ENCODE results near the gene LAMA1.

Gene LAMA1

GRCh38 chr18:6982398-6982797 is 135.2 kb downstream of the LAMA1 start:
- H3K9me3 ChIP-seq (ENCODE audit: insufficient read depth, low read length, severe bottlenecking), result no peaks in the 10 kb centered on the region
- H3K27me3 ChIP-seq (ENCODE audit: insufficient read depth, low read length, poor library complexity), result no peaks in the 10 kb centered on the region

GRCh38 chr18:6980363-6980762 is 137.2 kb downstream of the LAMA1 start:
- H3K9ac ChIP-seq (ENCODE audit: low read depth, low read length), result no peak overlapping the region
- no peaks in the 10 kb centered on the region for H4K20me1 ChIP-seq (ENCODE audit: insufficient read depth, low read length)
- no peak overlapping the region for H3K27ac ChIP-seq (ENCODE audit: low read length)
- TF ChIP-seq CTCF (IDR thresholded peaks at IDR 0.05; ENCODE audit: borderline replicate concordance, extremely low read depth, low read length, poor library complexity, severe bottlenecking) (no peak), EZH2 (IDR thresholded peaks at IDR 0.05; ENCODE audit: borderline replicate concordance, low read depth, low read length, severe bottlenecking) (no peak)
- no peak for ATAC-seq (ENCODE audit: insufficient read depth, low read depth)
- H3K79me2 ChIP-seq (ENCODE audit: insufficient read depth, low read length), result no peaks in the 10 kb centered on the region
- H3K4me1 ChIP-seq (ENCODE audit: insufficient read depth, low read length), result no peaks in the 10 kb centered on the region
- no peak overlapping the region for H2AFZ ChIP-seq (ENCODE audit: low read depth, low read length)
- H3K4me3 ChIP-seq (ENCODE audit: low read depth in 1 of 2, low read length in 2 of 2), result no peak overlapping the region
- H3K27me3 ChIP-seq (ENCODE audit: insufficient read depth, low read length, poor library complexity), result no peaks in the 10 kb centered on the region
- no peak overlapping the region for H3K4me2 ChIP-seq (ENCODE audit: insufficient read depth, low read length)
- H3K36me3 ChIP-seq (ENCODE audit: insufficient read depth, low read length), result no peaks in the 10 kb centered on the region
- H3K9me3 ChIP-seq (ENCODE audit: insufficient read depth, low read length, severe bottlenecking), result no peaks in the 10 kb centered on the region
- DNase-seq, result no peak

More at GRCh38 chr18:6982398-6982797, 135.2 kb downstream of the LAMA1 start:
- H3K36me3 ChIP-seq (ENCODE audit: insufficient read depth, low read length), result no peaks in the 10 kb centered on the region
- H3K4me3 ChIP-seq (ENCODE audit: low read depth in 1 of 2, low read length in 2 of 2), result no peak overlapping the region
- no peak overlapping the region for H2AFZ ChIP-seq (ENCODE audit: low read depth, low read length)
- H3K27ac ChIP-seq (ENCODE audit: low read length), result no peak overlapping the region
- H3K9ac ChIP-seq (ENCODE audit: low read depth, low read length), result no peak overlapping the region
- no peak for ATAC-seq (ENCODE audit: insufficient read depth, low read depth)
- no peaks in the 10 kb centered on the region for H3K79me2 ChIP-seq (ENCODE audit: insufficient read depth, low read length)
- no peaks in the 10 kb centered on the region for H4K20me1 ChIP-seq (ENCODE audit: insufficient read depth, low read length)
- H3K4me1 ChIP-seq (ENCODE audit: insufficient read depth, low read length), result no peaks in the 10 kb centered on the region
- no peak overlapping the region for H3K4me2 ChIP-seq (ENCODE audit: insufficient read depth, low read length)
- TF ChIP-seq CTCF (IDR thresholded peaks at IDR 0.05; ENCODE audit: borderline replicate concordance, extremely low read depth, low read length, poor library complexity, severe bottlenecking) (no peak), EZH2 (IDR thresholded peaks at IDR 0.05; ENCODE audit: borderline replicate concordance, low read depth, low read length, severe bottlenecking) (no peak)
- no peak for DNase-seq

- Histone ChIP-seq H3K79me2 (ENCODE audit: insufficient read depth, low read length) (no peaks in the 10 kb centered on the region), H2AFZ (ENCODE audit: low read depth, low read length) (no peak overlapping the region), H3K9ac (ENCODE audit: low read depth, low read length) (no peak overlapping the region), H3K9me3 (ENCODE audit: insufficient read depth, low read length, severe bottlenecking) (no peaks in the 10 kb centered on the region), H3K27ac (ENCODE audit: low read length) (no peak overlapping the region), H4K20me1 (ENCODE audit: insufficient read depth, low read length) (no peaks in the 10 kb centered on the region), H3K36me3 (ENCODE audit: insufficient read depth, low read length) (no peaks in the 10 kb centered on the region), H3K27me3 (ENCODE audit: insufficient read depth, low read length, poor library complexity) (no peaks in the 10 kb centered on the region), H3K4me1 (ENCODE audit: insufficient read depth, low read length) (no peaks in the 10 kb centered on the region), H3K4me3 (ENCODE audit: low read depth in 1 of 2, low read length in 2 of 2) (no peak overlapping the region), H3K4me2 (ENCODE audit: insufficient read depth, low read length) (no peak overlapping the region)
- DNase-seq, result no peak
- ATAC-seq (ENCODE audit: insufficient read depth, low read depth), result no peak
- TF ChIP-seq EZH2 (IDR thresholded peaks at IDR 0.05; ENCODE audit: borderline replicate concordance, low read depth, low read length, severe bottlenecking), result no peak
- no peak for TF ChIP-seq CTCF (IDR thresholded peaks at IDR 0.05; ENCODE audit: borderline replicate concordance, extremely low read depth, low read length, poor library complexity, severe bottlenecking)
Measured at GRCh38 chr18:6979954-6980353, 137.6 kb downstream of the LAMA1 start.

- no peaks in the 10 kb centered on the region for H4K20me1 ChIP-seq (ENCODE audit: insufficient read depth, low read length)
- no peak overlapping the region for H2AFZ ChIP-seq (ENCODE audit: low read depth, low read length)
- ATAC-seq (ENCODE audit: insufficient read depth, low read depth) (no peak), DNase-seq (no peak)
- no peaks in the 10 kb centered on the region for H3K79me2 ChIP-seq (ENCODE audit: insufficient read depth, low read length)
- H3K27ac ChIP-seq (ENCODE audit: low read length), result no peak overlapping the region
- TF ChIP-seq CTCF (IDR thresholded peaks at IDR 0.05; ENCODE audit: borderline replicate concordance, extremely low read depth, low read length, poor library complexity, severe bottlenecking) (no peak), EZH2 (IDR thresholded peaks at IDR 0.05; ENCODE audit: borderline replicate concordance, low read depth, low read length, severe bottlenecking) (no peak)
- no peaks in the 10 kb centered on the region for H3K36me3 ChIP-seq (ENCODE audit: insufficient read depth, low read length)
- H3K9me3 ChIP-seq (ENCODE audit: insufficient read depth, low read length, severe bottlenecking), result no peaks in the 10 kb centered on the region
- H3K9ac ChIP-seq (ENCODE audit: low read depth, low read length), result no peak overlapping the region
- H3K4me1 ChIP-seq (ENCODE audit: insufficient read depth, low read length), result no peaks in the 10 kb centered on the region
- H3K4me3 ChIP-seq (ENCODE audit: low read depth in 1 of 2, low read length in 2 of 2), result no peak overlapping the region
- no peaks in the 10 kb centered on the region for H3K27me3 ChIP-seq (ENCODE audit: insufficient read depth, low read length, poor library complexity)
- H3K4me2 ChIP-seq (ENCODE audit: insufficient read depth, low read length), result no peak overlapping the region
Measured at GRCh38 chr18:6976935-6977334, 140.7 kb downstream of the LAMA1 start.
